Astrocyte of the cerebellum (primary cell): ENCODE measurements around the gene RECK.
"Not testable (repeated sequence)": the region's sequence is repeated elsewhere in the genome, so short reads cannot be mapped to it uniquely, and the experiment has no call there.

Experiments
- DNase-seq: peaks from one replicate; pipeline ENCODE4 v3.0.0-alpha.2; 2011; ENCODE audit warnings: low read depth
- H3K4me3 ChIP-seq: 2 replicates; pipeline ENCODE4 v1.5.1; 2011; ENCODE audit warnings: mild to moderate bottlenecking, low read depth, low read length, moderate library complexity
- CTCF ChIP-seq: IDR thresholded peaks from 2 replicates; pipeline ENCODE4 v1.5.1; 2012; ENCODE audit warnings: low read length, low read depth, moderate library complexity, mild to moderate bottlenecking; ENCODE audit errors: missing control alignments
- in situ Hi-C: cut with HindIII; loops from 2 replicates; pipeline ENCODE4 v1.10.0; 2017; ENCODE audit warnings: low sequenced_read_pairs

The RECK gene

GRCh38 chr9:36036780-36037548 is at the start of gene RECK:
TSS of gene RECK (plus strand) at chr9:36036913. CDS start at chr9:36036999, 86 bp downstream.
- DNase-seq, result peak; percentile 24
- TF ChIP-seq CTCF, result no peak
- H3K4me3 ChIP-seq, result peak within 1 kb of the TSS; percentile 70
- in situ Hi-C loops, result no loop called here

GRCh38 chr9:35990155-35990554 is 46.6 kb upstream of the RECK start:
- no peak for TF ChIP-seq CTCF
- no peak for DNase-seq
- in situ Hi-C loops, result no loop called here
- no peak overlapping the region for H3K4me3 ChIP-seq

GRCh38 chr9:35993136-35993535 is 43.6 kb upstream of the RECK start:
- H3K4me3 ChIP-seq, DNase-seq, in situ Hi-C loops: not testable (repeated sequence)

- in situ Hi-C loops, result no loop called here
- DNase-seq, result no peak
- no peak overlapping the region for H3K4me3 ChIP-seq
- TF ChIP-seq CTCF, result no peak
These were observed 42.6 kb upstream of the RECK start for GRCh38 chr9:35993976-35994720.

GRCh38 chr9:35994959-35995358 is 41.8 kb upstream of the RECK start:
- DNase-seq, result no peak
- in situ Hi-C loops, result no loop called here
- no peak for TF ChIP-seq CTCF
- H3K4me3 ChIP-seq, result no peak overlapping the region

- in situ Hi-C loops, result no loop called here
- TF ChIP-seq CTCF, result no peak
- no peak overlapping the region for H3K4me3 ChIP-seq
- no peak for DNase-seq
These were observed 40.2 kb upstream of the RECK start for GRCh38 chr9:35996358-35996970.

GRCh38 chr9:35997016-35997415 is 39.7 kb upstream of the RECK start:
- not testable (repeated sequence) for H3K4me3 ChIP-seq

More at GRCh38 chr9:35997016-35997415, 39.7 kb upstream of the RECK start:
- DNase-seq, in situ Hi-C loops: not testable (repeated sequence)
